Chondrocyte (in vitro differentiated cells): ENCODE data around the gene CDH12. TPM values are rescaled to one million over a fixed set of nuclear protein-coding genes. Genes with fewer than 3 reads are reported as not detected.
"Not testable (repeated sequence)": the region's sequence is repeated elsewhere in the genome, so short reads cannot be mapped to it uniquely, and the experiment has no call there.

Experiments used
- DNase-seq: peaks from one replicate; pipeline ENCODE4 v3.0.0; 2021; ENCODE audit warnings: mixed read lengths, low spot score
- H3K27ac Mint-ChIP-seq: one replicate; pipeline ENCODE4 v1.8.0; 2021; ENCODE audit warnings: mild to moderate bottlenecking, moderate library complexity, mixed read lengths; ENCODE audit not compliant: unreplicated experiment
- H3K27me3 Mint-ChIP-seq: 2 replicates; pipeline ENCODE4 v1.8.0; 2021; ENCODE audit warnings: low read depth, mixed read lengths
- H3K36me3 Mint-ChIP-seq: 2 replicates; pipeline ENCODE4 v1.8.0; 2021; ENCODE audit warnings: low read depth, mixed read lengths
- H3K4me1 Mint-ChIP-seq: 2 replicates; pipeline ENCODE4 v1.8.0; 2021; ENCODE audit warnings: low read depth, mild to moderate bottlenecking, mixed read lengths
- H3K4me3 Mint-ChIP-seq: one replicate; pipeline ENCODE4 v1.8.0; 2021; ENCODE audit warnings: mild to moderate bottlenecking, moderate library complexity, mixed read lengths; ENCODE audit not compliant: unreplicated experiment
- H3K9me3 Mint-ChIP-seq: 2 replicates; pipeline ENCODE4 v1.8.0; 2021; ENCODE audit warnings: low read depth, mixed read lengths
- total RNA-seq: library from RNA; stranded (reverse); gene quantifications from 3 replicates; pipeline ENCODE4 v1.2.1, GENCODE V29; 2021
- TF ChIP-seq, protein P1 (sequence below): fragments of 200-600 bp; sonication (generic); IDR thresholded peaks from 2 replicates; pipeline ENCODE4 v1.5.0; 2021; ENCODE audit warnings: antibody characterized with exemption, mild to moderate bottlenecking, moderate library complexity

Gene CDH12
- total RNA-seq, 1 donor from 2014 or later, result not detected

DNA sequence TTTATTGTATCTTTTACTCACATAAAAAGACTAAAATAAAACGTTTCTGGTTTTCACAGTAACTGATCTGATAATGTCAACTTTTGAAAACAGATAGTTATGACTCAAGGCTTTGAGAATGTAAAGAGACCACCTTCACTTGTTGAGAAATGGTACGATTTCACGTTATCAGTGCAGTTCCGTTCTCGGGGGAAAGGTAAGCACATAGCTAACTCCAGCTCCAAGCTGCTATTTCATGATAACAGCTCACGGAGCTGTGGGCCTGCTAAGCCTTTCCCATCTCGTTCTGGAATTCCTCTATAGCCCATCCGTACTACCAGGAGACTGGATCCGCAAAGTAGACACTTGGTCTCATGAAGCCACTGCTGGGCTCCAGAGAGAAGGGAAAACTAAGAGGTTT lies 701.3 kb downstream of the CDH12 start:
- not testable (repeated sequence) for H3K4me3 Mint-ChIP-seq, H3K4me1 Mint-ChIP-seq, H3K9me3 Mint-ChIP-seq, DNase-seq, H3K36me3 Mint-ChIP-seq, H3K27ac Mint-ChIP-seq, H3K27me3 Mint-ChIP-seq

DNA sequence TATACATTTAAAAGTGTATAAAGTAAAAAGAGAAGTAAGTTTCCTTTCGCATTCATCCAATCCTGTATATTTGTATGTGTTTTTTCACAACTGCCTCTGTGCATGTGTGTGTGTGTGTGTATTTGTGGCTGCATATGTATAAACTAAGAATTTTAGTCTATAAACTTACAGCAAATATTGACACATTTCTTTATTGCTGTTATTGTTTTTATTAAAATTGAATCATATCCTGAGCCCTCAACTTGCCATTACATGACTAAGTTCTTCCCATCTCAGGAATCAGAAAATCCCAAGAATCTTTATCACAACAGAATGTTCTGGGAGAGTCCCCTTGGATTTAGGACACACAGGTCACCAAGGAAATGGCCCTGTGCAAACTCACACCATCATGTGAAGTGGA lies 712.7 kb downstream of the CDH12 start:
- H3K27me3 Mint-ChIP-seq, result peaks cover 10% of the 10 kb centered on the region
- not testable (repeated sequence) for H3K36me3 Mint-ChIP-seq, H3K9me3 Mint-ChIP-seq, H3K4me3 Mint-ChIP-seq, DNase-seq, H3K4me1 Mint-ChIP-seq, H3K27ac Mint-ChIP-seq

DNA sequence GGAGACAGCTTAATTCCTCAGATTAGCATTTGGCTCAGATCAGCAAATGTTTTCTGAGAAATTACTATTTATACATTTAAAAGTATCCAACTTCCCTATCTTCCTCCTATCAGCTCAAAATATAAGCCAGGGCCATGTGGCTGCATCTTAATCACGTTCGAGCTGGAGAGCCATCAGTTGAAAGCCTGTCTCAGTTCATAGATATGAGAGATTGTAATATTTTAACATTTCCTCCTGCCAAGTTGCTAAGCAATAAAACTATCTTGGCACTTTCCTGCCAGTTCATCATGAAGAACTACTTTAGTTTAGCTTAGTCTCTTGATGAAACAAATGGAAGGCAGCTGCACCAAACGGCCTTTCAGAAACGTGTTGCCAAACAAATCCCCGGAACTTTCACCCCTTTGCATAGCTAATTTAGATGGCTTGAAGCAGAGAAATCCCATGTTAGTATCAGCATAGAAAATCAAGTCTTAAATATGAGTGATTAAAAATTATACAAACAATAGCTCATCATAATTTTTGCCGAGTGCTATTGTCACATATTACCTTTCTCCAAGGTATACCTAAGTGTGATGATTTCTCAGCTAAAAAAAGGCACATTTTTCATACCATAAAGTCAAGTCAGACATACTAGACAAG lies 713.4 kb downstream of the CDH12 start:
- not testable (repeated sequence) for H3K9me3 Mint-ChIP-seq, H3K4me3 Mint-ChIP-seq

DNA sequence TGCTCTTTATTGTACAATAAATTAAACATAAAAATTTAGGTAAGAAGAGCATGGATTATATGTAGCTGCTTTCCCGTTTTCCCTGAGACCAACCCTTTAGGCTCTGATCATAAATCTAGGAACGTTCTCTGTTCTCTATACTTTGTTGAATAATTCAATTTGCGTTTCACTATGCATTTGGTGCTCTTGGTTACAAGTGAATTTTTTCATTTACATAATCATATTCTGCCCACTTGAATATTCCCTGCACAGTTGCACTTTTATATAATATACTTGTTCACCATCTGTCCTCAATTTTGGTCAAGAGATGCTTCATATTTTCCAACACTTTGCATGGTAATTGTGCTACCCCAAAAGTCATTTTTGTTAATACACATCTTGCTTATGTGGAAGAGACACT lies 741.8 kb downstream of the CDH12 start:
- no peaks in the 10 kb centered on the region for H3K36me3 Mint-ChIP-seq
- H3K9me3 Mint-ChIP-seq, result no peaks in the 10 kb centered on the region
- no peaks in the 10 kb centered on the region for H3K27me3 Mint-ChIP-seq
- no peak overlapping the region for H3K4me3 Mint-ChIP-seq
- no peak overlapping the region for H3K27ac Mint-ChIP-seq
- TF ChIP-seq, protein P1, sequence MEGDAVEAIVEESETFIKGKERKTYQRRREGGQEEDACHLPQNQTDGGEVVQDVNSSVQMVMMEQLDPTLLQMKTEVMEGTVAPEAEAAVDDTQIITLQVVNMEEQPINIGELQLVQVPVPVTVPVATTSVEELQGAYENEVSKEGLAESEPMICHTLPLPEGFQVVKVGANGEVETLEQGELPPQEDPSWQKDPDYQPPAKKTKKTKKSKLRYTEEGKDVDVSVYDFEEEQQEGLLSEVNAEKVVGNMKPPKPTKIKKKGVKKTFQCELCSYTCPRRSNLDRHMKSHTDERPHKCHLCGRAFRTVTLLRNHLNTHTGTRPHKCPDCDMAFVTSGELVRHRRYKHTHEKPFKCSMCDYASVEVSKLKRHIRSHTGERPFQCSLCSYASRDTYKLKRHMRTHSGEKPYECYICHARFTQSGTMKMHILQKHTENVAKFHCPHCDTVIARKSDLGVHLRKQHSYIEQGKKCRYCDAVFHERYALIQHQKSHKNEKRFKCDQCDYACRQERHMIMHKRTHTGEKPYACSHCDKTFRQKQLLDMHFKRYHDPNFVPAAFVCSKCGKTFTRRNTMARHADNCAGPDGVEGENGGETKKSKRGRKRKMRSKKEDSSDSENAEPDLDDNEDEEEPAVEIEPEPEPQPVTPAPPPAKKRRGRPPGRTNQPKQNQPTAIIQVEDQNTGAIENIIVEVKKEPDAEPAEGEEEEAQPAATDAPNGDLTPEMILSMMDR, result no peak
- H3K4me1 Mint-ChIP-seq, result no peaks in the 10 kb centered on the region
- DNase-seq, result no peak

More for the DNA sequence above, 713.4 kb downstream of the CDH12 start:
- not testable (repeated sequence) for DNase-seq, H3K27ac Mint-ChIP-seq, H3K4me1 Mint-ChIP-seq, H3K36me3 Mint-ChIP-seq
- peaks cover 10% of the 10 kb centered on the region for H3K27me3 Mint-ChIP-seq

DNA sequence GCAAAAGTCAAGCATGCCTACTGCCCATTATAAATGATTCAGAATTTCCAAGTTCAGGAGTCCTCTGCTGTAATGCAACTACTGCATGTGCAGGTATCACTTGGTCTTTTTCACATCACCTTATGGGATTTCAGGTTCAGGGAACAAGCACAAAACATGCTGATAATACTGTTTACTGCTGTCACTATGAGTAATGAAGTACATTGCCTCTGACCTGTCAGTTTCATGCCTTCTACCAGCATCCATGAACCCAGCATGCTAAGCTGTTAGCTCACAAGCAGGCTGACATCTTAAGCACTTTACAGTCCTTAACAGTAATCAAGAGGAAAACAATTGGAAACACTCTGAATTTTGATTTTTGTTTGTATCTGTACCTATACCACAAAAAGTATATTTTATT lies 743.8 kb downstream of the CDH12 start:
- TF ChIP-seq, protein P1, result no peak
- H3K27me3 Mint-ChIP-seq, result no peaks in the 10 kb centered on the region

DNA sequence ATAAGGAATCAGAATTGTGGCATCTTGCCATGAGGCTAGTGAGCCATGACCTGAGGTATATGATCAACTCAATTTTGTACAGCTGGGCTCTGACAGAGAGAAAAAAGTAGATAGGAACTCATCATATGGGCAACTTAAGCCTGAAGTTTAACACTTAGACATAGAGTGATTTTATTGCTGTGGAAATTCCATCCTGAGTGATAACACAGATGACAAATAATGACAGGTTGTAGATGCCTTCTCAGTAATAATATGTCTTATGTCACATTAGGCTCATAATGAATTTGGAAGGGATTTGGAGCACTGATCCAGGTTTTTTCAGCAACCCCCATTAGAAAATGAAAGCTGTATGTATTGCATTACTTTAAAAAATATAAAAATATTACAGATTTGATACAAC lies 744.6 kb downstream of the CDH12 start:
- Mint-ChIP-seq H3K9me3 (no peaks in the 10 kb centered on the region), H3K4me3 (no peak overlapping the region), H3K4me1 (no peaks in the 10 kb centered on the region), H3K36me3 (no peaks in the 10 kb centered on the region), H3K27ac (no peak overlapping the region), H3K27me3 (no peaks in the 10 kb centered on the region)
- no peak for DNase-seq
- TF ChIP-seq, protein P1, result no peak

More for the DNA sequence above, 743.8 kb downstream of the CDH12 start:
- no peaks in the 10 kb centered on the region for H3K9me3 Mint-ChIP-seq
- DNase-seq, result no peak
- H3K4me3 Mint-ChIP-seq, result no peak overlapping the region
- no peak overlapping the region for H3K27ac Mint-ChIP-seq
- no peaks in the 10 kb centered on the region for H3K36me3 Mint-ChIP-seq
- H3K4me1 Mint-ChIP-seq, result no peaks in the 10 kb centered on the region

DNA sequence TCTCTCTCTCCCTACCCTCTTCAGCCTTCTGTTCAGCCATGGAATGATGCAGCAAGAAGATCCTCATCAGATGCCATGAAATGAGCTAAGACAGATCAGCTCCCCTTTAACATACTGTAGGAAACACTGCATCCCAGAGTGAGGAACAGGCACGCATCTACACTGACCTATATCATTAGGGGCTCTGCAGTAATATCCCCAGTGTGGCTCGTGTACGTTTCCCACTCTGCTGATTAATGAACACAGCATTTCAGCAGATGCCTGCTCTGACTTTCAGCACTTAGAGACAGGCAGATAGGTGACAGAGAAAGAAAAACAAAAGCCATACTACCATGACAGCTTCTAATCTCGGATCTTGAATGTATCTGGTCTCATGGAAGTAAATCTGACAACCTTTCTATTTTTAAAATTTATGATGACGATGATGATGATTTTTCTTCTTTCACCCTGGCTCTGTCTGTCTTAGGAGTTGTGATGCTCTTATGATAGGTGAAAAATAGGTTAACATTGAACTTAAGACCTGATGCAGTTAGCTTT lies 750.3 kb downstream of the CDH12 start:
- Mint-ChIP-seq H3K27ac (no peak overlapping the region), H3K4me1 (no peaks in the 10 kb centered on the region)
- TF ChIP-seq, protein P1, result no peak

More for the DNA sequence above, 750.3 kb downstream of the CDH12 start:
- Mint-ChIP-seq H3K36me3 (no peaks in the 10 kb centered on the region), H3K9me3 (no peaks in the 10 kb centered on the region), H3K27me3 (no peaks in the 10 kb centered on the region), H3K4me3 (no peak overlapping the region)
- DNase-seq, result no peak
